ENCODE data around the gene PRRT4. TPM values are rescaled to one million over a fixed set of nuclear protein-coding genes. Genes with fewer than 3 reads are reported as not detected.

PRRT4 gene
- total RNA-seq, 1 experiment from 2014 or later, result not detected

- H3K4me1 Mint-ChIP-seq (ENCODE audit: insufficient read depth, unreplicated experiment), result no peaks in the 10 kb centered on the region
These were observed 39.3 kb downstream of the PRRT4 start for GRCh38 chr7:128322040-128322643.

GRCh38 chr7:128321044-128321422, 40.5 kb downstream of the PRRT4 start:
- H3K4me1 Mint-ChIP-seq (ENCODE audit: insufficient read depth, unreplicated experiment), result no peaks in the 10 kb centered on the region
- peaks cover 94% of the 10 kb centered on the region for H3K36me3 Mint-ChIP-seq (ENCODE audit: insufficient read depth, unreplicated experiment)
- H3K27ac Mint-ChIP-seq (ENCODE audit: low read depth, unreplicated experiment), result no peak overlapping the region
- CTCF ChIA-PET, result interaction anchor here (0.6 to 2.5 kb wide), 7 partner anchors 14 to 613 kb away, joined by 3 to 10 read pairs (median 4); no protein-coding TSS in a partner anchor
- DNase-seq (ENCODE audit: unreplicated experiment), result no peak
- no peak overlapping the region for H3K4me3 Mint-ChIP-seq (ENCODE audit: unreplicated experiment)
- no peaks in the 10 kb centered on the region for H3K27me3 Mint-ChIP-seq (ENCODE audit: insufficient read depth, unreplicated experiment)
- POLR2A ChIA-PET, result no interaction called here
- no peak for TF ChIP-seq CTCF (IDR thresholded peaks at IDR 0.05; ENCODE audit: unreplicated experiment)
- no peaks in the 10 kb centered on the region for H3K9me3 Mint-ChIP-seq (ENCODE audit: unreplicated experiment)
- BruUV-seq (replicated peaks), result no TSS peak
- intact Hi-C loops (cut with micrococcal nuclease), result loop anchor here (5.0 kb wide), 1 partner anchor 184 kb away; no protein-coding TSS in a partner anchor

More at GRCh38 chr7:128322040-128322643, 39.3 kb downstream of the PRRT4 start:
- ChIA-PET POLR2A (interaction anchor here (1.2 kb wide), 1 partner anchor 55 kb away, joined by 4 read pairs; no protein-coding TSS in a partner anchor), CTCF (interaction anchor here (0.6 to 2.5 kb wide), 22 partner anchors 9 to 1708 kb away, joined by 3 to 11 read pairs (median 4); no protein-coding TSS in a partner anchor)
- Mint-ChIP-seq H3K4me3 (ENCODE audit: unreplicated experiment) (no peak overlapping the region), H3K27me3 (ENCODE audit: insufficient read depth, unreplicated experiment) (no peaks in the 10 kb centered on the region), H3K36me3 (ENCODE audit: insufficient read depth, unreplicated experiment) (peaks cover 94% of the 10 kb centered on the region), H3K27ac (ENCODE audit: low read depth, unreplicated experiment) (no peak overlapping the region), H3K9me3 (ENCODE audit: unreplicated experiment) (no peaks in the 10 kb centered on the region)
- no TSS peak for BruUV-seq (replicated peaks)
- TF ChIP-seq CTCF (IDR thresholded peaks at IDR 0.05; ENCODE audit: unreplicated experiment), result peak; percentile 49
- intact Hi-C loops (cut with micrococcal nuclease), result loop anchor here (1.0 to 5.0 kb wide), 2 partner anchors 105 to 185 kb away; no protein-coding TSS in a partner anchor
- peak; percentile 56 for DNase-seq (ENCODE audit: unreplicated experiment)

GRCh38 chr7:128318691-128319090, 42.8 kb downstream of the PRRT4 start:
- intact Hi-C loops (cut with micrococcal nuclease), result no loop called here
- Mint-ChIP-seq H3K4me3 (ENCODE audit: unreplicated experiment) (no peak overlapping the region), H3K36me3 (ENCODE audit: insufficient read depth, unreplicated experiment) (peaks cover 95% of the 10 kb centered on the region), H3K9me3 (ENCODE audit: unreplicated experiment) (no peaks in the 10 kb centered on the region), H3K27me3 (ENCODE audit: insufficient read depth, unreplicated experiment) (no peaks in the 10 kb centered on the region), H3K27ac (ENCODE audit: low read depth, unreplicated experiment) (no peak overlapping the region), H3K4me1 (ENCODE audit: insufficient read depth, unreplicated experiment) (no peaks in the 10 kb centered on the region)
- TF ChIP-seq CTCF (IDR thresholded peaks at IDR 0.05; ENCODE audit: unreplicated experiment), result no peak
- DNase-seq (ENCODE audit: unreplicated experiment), result no peak
- CTCF ChIA-PET, result interaction anchor here (0.6 to 1.2 kb wide), 2 partner anchors 40 to 184 kb away, joined by 3 read pairs; no protein-coding TSS in a partner anchor
- no TSS peak for BruUV-seq (replicated peaks)
- POLR2A ChIA-PET, result no interaction called here

DNA sequence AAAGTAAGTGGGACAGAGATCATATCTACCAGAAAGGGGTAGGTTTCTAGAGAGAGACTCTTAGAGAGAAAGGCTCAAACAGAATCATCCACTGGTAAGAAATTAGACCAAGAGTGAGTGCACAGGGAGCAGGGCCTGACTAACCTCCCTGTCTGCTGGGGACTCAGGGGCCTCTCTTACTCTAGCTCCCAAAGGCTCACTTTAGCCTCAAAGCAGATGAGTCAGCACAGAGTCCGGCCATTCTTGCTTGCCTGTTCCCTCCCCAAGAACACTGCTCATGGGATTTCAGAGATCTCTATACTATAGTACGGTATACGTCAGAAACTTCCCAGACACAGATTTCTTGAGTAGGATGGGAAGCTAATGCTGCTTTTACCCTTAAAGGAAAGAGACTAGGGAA, 50.5 kb downstream of the PRRT4 start:
- no peak overlapping the region for H3K27ac Mint-ChIP-seq (ENCODE audit: low read depth, unreplicated experiment)
- CTCF ChIA-PET, result interaction anchor here (0.5 to 0.6 kb wide), 2 partner anchors 174 to 213 kb away, joined by 3 to 5 read pairs; no protein-coding TSS in a partner anchor

More for the DNA sequence above, 50.5 kb downstream of the PRRT4 start:
- Mint-ChIP-seq H3K36me3 (ENCODE audit: insufficient read depth, unreplicated experiment) (peaks cover 85% of the 10 kb centered on the region), H3K27me3 (ENCODE audit: insufficient read depth, unreplicated experiment) (no peaks in the 10 kb centered on the region), H3K4me3 (ENCODE audit: unreplicated experiment) (no peak overlapping the region), H3K4me1 (ENCODE audit: insufficient read depth, unreplicated experiment) (no peaks in the 10 kb centered on the region), H3K9me3 (ENCODE audit: unreplicated experiment) (no peaks in the 10 kb centered on the region)
- DNase-seq (ENCODE audit: unreplicated experiment), result no peak
- no peak for TF ChIP-seq CTCF (IDR thresholded peaks at IDR 0.05; ENCODE audit: unreplicated experiment)
- intact Hi-C loops (cut with micrococcal nuclease), result no loop called here
- POLR2A ChIA-PET, result no interaction called here
- BruUV-seq (replicated peaks), result no TSS peak
